Hepatocyte (in vitro differentiated cells): ENCODE results near the gene RAB3IL1.

Experiments
- CTCF ChIP-seq: fragments of 200-600 bp; sonication (generic); IDR thresholded peaks from 2 replicates; pipeline ENCODE4 v1.5.1; 2016; ENCODE audit warnings: antibody characterized with exemption, mild to moderate bottlenecking; ENCODE audit not compliant: poor library complexity
- EZH2 ChIP-seq: fragments of 200-600 bp; sonication (generic); IDR thresholded peaks from 2 replicates; pipeline ENCODE4 v1.6.1; 2016; ENCODE audit warnings: antibody characterized with exemption, mild to moderate bottlenecking, borderline replicate concordance

DNA sequence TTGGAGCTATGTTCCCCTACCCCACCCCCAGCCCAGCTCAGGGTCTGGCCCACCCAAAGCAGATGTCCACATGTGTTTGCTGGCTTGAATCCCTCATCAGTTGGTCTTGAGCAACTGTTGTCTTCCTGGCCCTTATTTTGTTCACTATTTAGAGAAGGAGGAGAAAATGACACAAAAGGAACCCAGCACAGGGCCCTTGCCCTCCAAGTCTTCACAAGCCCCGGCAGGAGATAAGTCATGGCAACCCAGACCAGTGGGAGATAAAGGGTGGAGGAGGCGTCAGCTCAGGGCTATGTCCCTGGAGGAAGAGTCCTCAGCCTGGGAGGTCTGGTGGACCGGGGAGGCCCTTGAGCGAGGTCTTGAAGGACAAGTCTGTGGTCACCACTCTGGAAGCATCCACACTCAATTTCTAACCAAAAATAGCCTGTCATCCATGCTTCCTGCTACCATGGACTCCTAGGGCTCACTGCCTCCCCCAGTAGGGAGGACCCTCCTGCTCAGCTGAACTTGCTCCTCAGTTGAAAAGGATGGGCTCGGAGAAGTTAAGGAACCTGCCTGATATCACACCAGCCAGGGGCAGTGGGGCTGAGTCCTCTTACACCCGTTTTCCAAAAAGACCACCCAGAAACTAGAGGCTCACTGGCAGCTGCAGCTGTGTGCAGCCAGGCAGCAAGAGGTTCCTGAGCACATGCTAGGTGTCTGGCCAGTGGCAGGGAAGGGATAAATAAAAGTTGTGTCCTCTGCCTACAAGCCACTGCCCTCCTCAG lies 1.8 kb upstream of the RAB3IL1 start:
- no peak for TF ChIP-seq CTCF
- TF ChIP-seq EZH2 = no peak
